Measurements from ENCODE around the gene RASGRF2.

DNA sequence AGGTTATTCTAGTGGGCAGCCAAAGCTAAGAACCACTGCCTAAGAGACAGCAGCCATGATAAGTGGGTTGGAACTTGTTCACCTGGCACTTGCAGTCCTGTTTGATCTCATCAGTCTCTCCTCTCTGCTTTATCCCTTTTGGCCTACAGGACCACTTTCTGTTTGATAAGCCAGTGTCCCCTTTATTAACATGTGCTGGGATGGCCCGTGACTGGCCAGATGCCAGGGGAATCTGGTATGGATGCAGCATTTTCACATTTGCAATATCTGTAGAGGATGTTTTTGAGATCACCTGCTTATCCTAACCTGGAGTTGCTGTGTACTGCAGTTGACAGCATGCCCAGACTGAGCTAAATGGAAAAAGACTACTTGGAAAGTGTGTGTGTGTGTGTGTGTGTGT lies 296.6 kb downstream of the RASGRF2 start:
- TF ChIP-seq CTCF (IDR thresholded peaks at IDR 0.05; ENCODE audit: control extremely low read depth in 1 of 3, insufficient read depth in 1 of 3, low read depth in 1 of 3, low read length in 3 of 3) (no peak), POLR2A (IDR thresholded peaks at IDR 0.05; ENCODE audit: control extremely low read depth in 1 of 2, low read depth in 2 of 2, low read length in 2 of 2) (no peak), CREB1 (IDR thresholded peaks at IDR 0.05) (no peak), SP1 (IDR thresholded peaks at IDR 0.05; ENCODE audit: low read depth, low read length) (no peak), ASH2L (IDR thresholded peaks at IDR 0.05; ENCODE audit: low read length) (no peak), POLR2AphosphoS5 (IDR thresholded peaks at IDR 0.05; ENCODE audit: low read depth, low read length) (no peak), TCF12 (IDR thresholded peaks at IDR 0.05; ENCODE audit: low read depth, low read length) (no peak), EP300 (IDR thresholded peaks at IDR 0.05; ENCODE audit: borderline replicate concordance in 1 of 2, low read depth in 2 of 2, low read length in 2 of 2) (no peak)

Data from H1 (cell line).